Osteocyte (in vitro differentiated cells): Measurements from ENCODE around the gene CSRP1. TPM values are rescaled to one million over a fixed set of nuclear protein-coding genes. Genes with fewer than 3 reads are reported as not detected.

Experiments
- DNase-seq: peaks from one replicate; pipeline ENCODE4 v3.0.0; 2021; ENCODE audit warnings: mixed read lengths; ENCODE audit not compliant: unreplicated experiment; ENCODE audit errors: extremely low spot score
- H3K27ac Mint-ChIP-seq: one replicate; pipeline ENCODE4 v1.8.0; 2021; ENCODE audit warnings: mild to moderate bottlenecking, mixed read lengths; ENCODE audit not compliant: unreplicated experiment
- H3K27me3 Mint-ChIP-seq: one replicate; pipeline ENCODE4 v1.8.0; 2021; ENCODE audit warnings: mixed read lengths; ENCODE audit not compliant: unreplicated experiment
- H3K36me3 Mint-ChIP-seq: one replicate; pipeline ENCODE4 v1.8.0; 2021; ENCODE audit warnings: mixed read lengths; ENCODE audit not compliant: unreplicated experiment
- H3K4me1 Mint-ChIP-seq: one replicate; pipeline ENCODE4 v1.8.0; 2021; ENCODE audit warnings: mixed read lengths; ENCODE audit not compliant: unreplicated experiment
- H3K4me3 Mint-ChIP-seq: one replicate; pipeline ENCODE4 v1.8.0; 2021; ENCODE audit warnings: mild to moderate bottlenecking, moderate library complexity, mixed read lengths; ENCODE audit not compliant: unreplicated experiment
- H3K9me3 Mint-ChIP-seq: one replicate; pipeline ENCODE4 v1.8.0; 2021; ENCODE audit warnings: mixed read lengths; ENCODE audit not compliant: unreplicated experiment
- CTCF ChIP-seq: fragments of 200-600 bp; sonication (generic); IDR thresholded peaks from 2 replicates; pipeline ENCODE4 v1.5.0; 2021; ENCODE audit warnings: antibody characterized with exemption, mild to moderate bottlenecking, moderate library complexity
- total RNA-seq: library from RNA; stranded (reverse); gene quantifications from 2 replicates; pipeline ENCODE4 v1.2.1, GENCODE V29; 2021

CSRP1 gene
- total RNA-seq, 1 donor from 2014 or later, result 0.56 TPM

GRCh38 chr1:201456499-201457309, 50.2 kb downstream of the CSRP1 start:
- Mint-ChIP-seq H3K27ac (peak overlapping the region; percentile 5), H3K4me1 (peaks cover 30% of the 10 kb centered on the region), H3K36me3 (no peaks in the 10 kb centered on the region), H3K9me3 (no peaks in the 10 kb centered on the region), H3K4me3 (no peak overlapping the region), H3K27me3 (no peaks in the 10 kb centered on the region)
- DNase-seq, result no peak
- TF ChIP-seq CTCF, result no peak

GRCh38 chr1:201455098-201455497, 51.8 kb downstream of the CSRP1 start:
- Mint-ChIP-seq H3K27me3 (no peaks in the 10 kb centered on the region), H3K4me1 (peaks cover 24% of the 10 kb centered on the region), H3K36me3 (no peaks in the 10 kb centered on the region), H3K4me3 (no peak overlapping the region), H3K27ac (no peak overlapping the region), H3K9me3 (no peaks in the 10 kb centered on the region)
- TF ChIP-seq CTCF, result no peak
- DNase-seq, result no peak

GRCh38 chr1:201454608-201455007, 52.3 kb downstream of the CSRP1 start:
- H3K4me1 Mint-ChIP-seq, result peaks cover 22% of the 10 kb centered on the region
- TF ChIP-seq CTCF, result no peak
- DNase-seq, result no peak
- no peak overlapping the region for H3K27ac Mint-ChIP-seq
- no peak overlapping the region for H3K4me3 Mint-ChIP-seq
- H3K27me3 Mint-ChIP-seq, result no peaks in the 10 kb centered on the region
- no peaks in the 10 kb centered on the region for H3K9me3 Mint-ChIP-seq
- no peaks in the 10 kb centered on the region for H3K36me3 Mint-ChIP-seq

GRCh38 chr1:201452866-201453265, 54.1 kb downstream of the CSRP1 start:
- no peak for DNase-seq
- H3K9me3 Mint-ChIP-seq, result no peaks in the 10 kb centered on the region
- H3K4me1 Mint-ChIP-seq, result peaks cover 22% of the 10 kb centered on the region
- H3K27ac Mint-ChIP-seq, result no peak overlapping the region
- H3K27me3 Mint-ChIP-seq, result no peaks in the 10 kb centered on the region
- H3K4me3 Mint-ChIP-seq, result no peak overlapping the region
- H3K36me3 Mint-ChIP-seq, result no peaks in the 10 kb centered on the region
- no peak for TF ChIP-seq CTCF

GRCh38 chr1:201450721-201451291, 56.1 kb downstream of the CSRP1 start:
- H3K9me3 Mint-ChIP-seq, result no peaks in the 10 kb centered on the region
- H3K4me1 Mint-ChIP-seq, result peaks cover 12% of the 10 kb centered on the region
- TF ChIP-seq CTCF, result no peak
- no peaks in the 10 kb centered on the region for H3K27me3 Mint-ChIP-seq
- no peak overlapping the region for H3K27ac Mint-ChIP-seq
- DNase-seq, result no peak
- no peaks in the 10 kb centered on the region for H3K36me3 Mint-ChIP-seq
- H3K4me3 Mint-ChIP-seq, result no peak overlapping the region
